Tibial nerve (tissue), 3 donors: ENCODE data around the gene PLXDC2.

ENCODE experiments used
- CTCF ChIP-seq, 5 experiments: fragments of 200-600 bp in 3 of 5; fragments of 450-650 bp in 2 of 5; sonication (generic) in 3 of 5; IDR thresholded peaks; one replicate each; pipeline ENCODE4 v1.5.1; 2016 to 2019; ENCODE audit warnings: antibody characterized with exemption in 5 of 5, mild to moderate bottlenecking in 3 of 5, moderate library complexity in 2 of 5
- POLR2A ChIP-seq, 2 donors: fragments of 450-650 bp; IDR thresholded peaks; one replicate each; pipeline ENCODE4 v1.6.1; 2017; ENCODE audit warnings: antibody characterized with exemption in 2 of 2, mild to moderate bottlenecking in 2 of 2, moderate library complexity in 2 of 2

- TF ChIP-seq CTCF (IDR thresholded peaks at IDR 0.05) (no peak), POLR2A (IDR thresholded peaks at IDR 0.05) (no peak)
These were observed 197.9 kb downstream of the PLXDC2 start for GRCh38 chr10:20013991-20014750.
